SK-N-SH (cell line): ENCODE data around the gene FBLIM1. TPM values are rescaled to one million over a fixed set of nuclear protein-coding genes. Genes with fewer than 3 reads are reported as not detected.

ENCODE experiments used
- CTCF ChIA-PET: fragments of 300-600, 350-600 bp; formaldehyde crosslinking; extraction: SDS; loops from one replicate; lab custom pipeline; 2021; lab: Yijun Ruan, JAX
- POLR2A ChIA-PET: fragments of 350-600 bp; sonication (Branson Sonifier 250); formaldehyde crosslinking; extraction: SDS; loops from one replicate; lab custom pipeline; 2020; ENCODE audit warnings: antibody characterized with exemption, inconsistent platforms; lab: Yijun Ruan, JAX
- DNase-seq: peaks from one replicate; pipeline ENCODE4 v3.0.0; 2012
- H2AFZ ChIP-seq: fragments of 200-600 bp; sonication (generic); 2 replicates; pipeline ENCODE4 v1.8.1; 2016; ENCODE audit warnings: antibody characterized with exemption, mild to moderate bottlenecking, low read depth
- H3F3A ChIP-seq: fragments of 200-600 bp; sonication (generic); replicated peaks from 2 replicates; pipeline ENCODE3; 2016; ENCODE audit warnings: antibody characterized with exemption, mild to moderate bottlenecking; ENCODE audit not compliant: insufficient read depth
- H3K27ac ChIP-seq, 2 experiments: fragments of 200-500 bp in 1 of 2; fragments of 200-600 bp in 1 of 2; sonication (Bioruptor generic) in 1 of 2; sonication (generic), shearing (Covaris generic) in 1 of 2; 2 replicates each; pipeline versions ENCODE4 v1.5.1 to v1.6.1; 2014 to 2016; ENCODE audit warnings: low read depth in 2 of 2, inconsistent platforms in 1 of 2, low read length in 1 of 2, mild to moderate bottlenecking in 1 of 2, mixed read lengths in 1 of 2
- H3K27me3 ChIP-seq: fragments of 200-600 bp; sonication (generic), shearing (Covaris generic); 2 replicates; pipeline ENCODE4 v1.6.1; 2016; ENCODE audit warnings: mixed run types; ENCODE audit not compliant: insufficient read depth
- H3K36me3 ChIP-seq, 2 experiments: fragments of 200-500 bp in 1 of 2; fragments of 200-600 bp in 1 of 2; sonication (Bioruptor generic) in 1 of 2; sonication (generic) in 1 of 2; replicated peaks in 1 of 2; 2 replicates each; pipeline versions ENCODE3 to v1.5.1; 2014 to 2016; ENCODE audit warnings: low read length in 1 of 2, mild to moderate bottlenecking in 1 of 2; ENCODE audit not compliant: insufficient read depth in 2 of 2, control insufficient read depth in 1 of 2
- H3K4me1 ChIP-seq, 2 experiments: fragments of 200-500 bp in 1 of 2; fragments of 200-600 bp in 1 of 2; sonication (Bioruptor generic) in 1 of 2; sonication (generic), shearing (Covaris generic) in 1 of 2; 2 replicates each; pipeline versions ENCODE4 v1.5.1 to v1.6.1; 2014 to 2016; ENCODE audit warnings: low read depth in 1 of 2, low read length in 1 of 2, mixed run types in 1 of 2; ENCODE audit not compliant: insufficient read depth in 2 of 2, control insufficient read depth in 1 of 2
- H3K4me2 ChIP-seq: fragments of 200-600 bp; sonication (generic), shearing (Covaris generic); 2 replicates; pipeline ENCODE4 v1.6.1; 2017; ENCODE audit warnings: mixed run types
- H3K4me3 ChIP-seq, 2 experiments: fragments of 200-500 bp in 1 of 2; fragments of 200-600 bp in 1 of 2; sonication (Bioruptor generic) in 1 of 2; sonication (generic), shearing (Covaris generic) in 1 of 2; 2 replicates each; pipeline versions ENCODE4 v1.5.1 to v1.8.1; 2014 to 2016; ENCODE audit warnings: low read depth in 2 of 2, inconsistent platforms in 1 of 2, low read length in 1 of 2, mild to moderate bottlenecking in 1 of 2, mixed read lengths in 1 of 2, moderate library complexity in 1 of 2
- H3K79me2 ChIP-seq: fragments of 200-600 bp; sonication (generic); 2 replicates; pipeline ENCODE4 v1.8.1; 2017; ENCODE audit warnings: mild to moderate bottlenecking; ENCODE audit not compliant: insufficient read depth
- H3K9ac ChIP-seq: fragments of 200-600 bp; sonication (generic); 2 replicates; pipeline ENCODE4 v1.6.1; 2017; ENCODE audit warnings: mixed run types
- H3K9me2 ChIP-seq: fragments of 200-600 bp; sonication (generic); 2 replicates; pipeline ENCODE4 v1.6.1; 2017; ENCODE audit warnings: mixed run types
- H3K9me3 ChIP-seq: fragments of 200-600 bp; sonication (generic); 2 replicates; pipeline ENCODE4 v1.6.1; 2017; ENCODE audit warnings: mixed run types, mild to moderate bottlenecking, moderate library complexity
- H4K20me1 ChIP-seq: fragments of 200-600 bp; sonication (generic); 2 replicates; pipeline ENCODE4 v1.6.1; 2017; ENCODE audit warnings: mild to moderate bottlenecking, mixed run types; ENCODE audit not compliant: insufficient read depth
- EP300 ChIP-seq, 2 experiments: IDR thresholded peaks; 2 replicates each; pipeline versions ENCODE4 v1.4.0 to v1.6.1; 2012; ENCODE audit warnings: borderline replicate concordance in 1 of 2, low read depth in 1 of 2, low read length in 1 of 2
- EZH2phosphoT487 ChIP-seq: fragments of 200-600 bp; sonication (generic); IDR thresholded peaks from 2 replicates; pipeline ENCODE4 v1.6.1; 2017; ENCODE audit warnings: low read depth, mixed run types, mild to moderate bottlenecking, antibody characterized with exemption, moderate library complexity, borderline replicate concordance
- FOSL2 ChIP-seq: IDR thresholded peaks from 2 replicates; pipeline ENCODE4 v1.4.0; 2012; ENCODE audit warnings: low read depth, mild to moderate bottlenecking, moderate library complexity, borderline replicate concordance
- FOXJ3 ChIP-seq: sonication (generic); formaldehyde crosslinking; IDR thresholded peaks from 2 replicates; pipeline ENCODE4 v1.5.1; 2020; ENCODE audit warnings: mild to moderate bottlenecking, missing genetic modification reagents
- GATA2 ChIP-seq: sonication (generic); formaldehyde crosslinking; IDR thresholded peaks from 2 replicates; pipeline ENCODE4 v1.5.0; 2020; ENCODE audit warnings: mild to moderate bottlenecking, missing genetic modification reagents
- JUND ChIP-seq: IDR thresholded peaks from 2 replicates; pipeline ENCODE4 v1.4.0; 2012
- MXI1 ChIP-seq: IDR thresholded peaks from 2 replicates; pipeline ENCODE4 v1.6.1; 2012; ENCODE audit warnings: mild to moderate bottlenecking, low read depth, low read length, improper control_type of control experiment
- PBX3 ChIP-seq: IDR thresholded peaks from 2 replicates; pipeline ENCODE4; 2012
- POLR2AphosphoS5 ChIP-seq: IDR thresholded peaks from 2 replicates; pipeline ENCODE4 v1.6.1; 2012; ENCODE audit warnings: low read depth, low read length
- RAD21 ChIP-seq: IDR thresholded peaks from 2 replicates; pipeline ENCODE4 v1.6.1; 2012; ENCODE audit warnings: mild to moderate bottlenecking, low read length
- RCOR1 ChIP-seq: fragments of 150-350 bp; IDR thresholded peaks from 2 replicates; pipeline ENCODE4 v1.6.1; 2017; ENCODE audit warnings: antibody characterized with exemption, low read length
- REST ChIP-seq: IDR thresholded peaks from 2 replicates; pipeline ENCODE4 v1.6.1; 2012; ENCODE audit warnings: mild to moderate bottlenecking, low read depth, low read length, moderate library complexity
- RFX5 ChIP-seq: IDR thresholded peaks from 2 replicates; pipeline ENCODE4 v1.6.1; 2012; ENCODE audit warnings: mild to moderate bottlenecking, improper control_type of control experiment, low read length
- SMC3 ChIP-seq: IDR thresholded peaks from 2 replicates; pipeline ENCODE4 v1.6.1; 2012; ENCODE audit warnings: low read depth, low read length, improper control_type of control experiment
- TAF1 ChIP-seq: IDR thresholded peaks from 2 replicates; pipeline ENCODE4 v1.6.1; 2012; ENCODE audit warnings: low read depth, mild to moderate bottlenecking, low read length, moderate library complexity, borderline replicate concordance
- WGBS: methylation state at CpG from one replicate; pipeline ENCODE4 v1.1.6; 2017; ENCODE audit warnings: low lambda C conversion rate; 5-methylcytosine and 5-hydroxymethylcytosine counted together
- polyA plus RNA-seq, 3 experiments: library from polyadenylated mRNA; depleted of rRNA; stranded (reverse); fragments of >200 nt; gene quantifications; 2 replicates each; pipeline ENCODE4 v1.2.3, GENCODE V29; 2012

Gene FBLIM1
- polyA plus RNA-seq, 1 of the 3 experiments (the other 2 are of a cell fraction), result 89.8 TPM

- CTCF ChIA-PET, result interaction anchor here (1.2 kb wide), 1 partner anchor 21 kb away, joined by 3 read pairs; no protein-coding TSS in a partner anchor
- peaks cover 0 to 74% of the 10 kb centered on the region in 2 experiments for H3K36me3 ChIP-seq
Measured at GRCh38 chr1:15727021-15727420, 31.6 kb upstream of the FBLIM1 start.

DNA sequence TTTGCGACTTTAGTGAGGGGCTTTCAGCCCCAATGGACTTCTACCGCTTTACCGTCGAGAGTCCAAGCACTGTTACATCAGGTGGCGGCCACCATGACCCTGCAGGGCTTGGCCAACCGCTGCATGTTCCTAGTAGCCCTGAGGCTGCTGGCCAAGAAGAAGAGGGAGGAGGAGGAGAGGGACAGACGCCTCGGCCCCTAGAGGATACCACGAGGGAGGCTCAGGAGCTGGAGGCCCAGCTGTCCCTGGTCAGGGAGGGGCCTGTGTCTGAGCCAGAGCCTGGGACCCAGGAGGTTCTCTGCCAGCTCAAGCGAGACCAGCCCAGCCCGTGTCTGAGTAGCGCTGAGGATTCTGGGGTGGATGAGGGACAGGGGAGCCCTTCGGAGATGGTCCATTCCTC lies 31.2 kb upstream of the FBLIM1 start:
- H3K4me3 ChIP-seq, result no peak overlapping the region
- no peaks in the 10 kb centered on the region for H3K27me3 ChIP-seq
- CTCF ChIA-PET, result interaction anchor here (1.2 kb wide), 1 partner anchor 21 kb away, joined by 3 read pairs; no protein-coding TSS in a partner anchor
- no peak overlapping the region for H3K9ac ChIP-seq
- POLR2A ChIA-PET, result interaction anchor here (1.2 kb wide), 1 partner anchor 11 kb away, joined by 3 read pairs; no protein-coding TSS in a partner anchor
- no peak overlapping the region for H2AFZ ChIP-seq
- H3K9me3 ChIP-seq, result no peaks in the 10 kb centered on the region
- H3K36me3 ChIP-seq, result peaks cover 0 to 76% of the 10 kb centered on the region in 2 experiments
- no peak overlapping the region for H3K4me2 ChIP-seq
- H3F3A ChIP-seq, result no peaks in the 10 kb centered on the region
- no peaks in the 10 kb centered on the region for H3K4me1 ChIP-seq
- H3K27ac ChIP-seq, result no peak overlapping the region
- no peaks in the 10 kb centered on the region for H3K79me2 ChIP-seq
- no peaks in the 10 kb centered on the region for H3K9me2 ChIP-seq
- 95% methylated on average over 7 of the region's 13 CpGs for WGBS
- no peak for DNase-seq
- no peaks in the 10 kb centered on the region for H4K20me1 ChIP-seq
- TF ChIP-seq RAD21, result no peak
- no peak for TF ChIP-seq SMC3
- no peak for TF ChIP-seq FOSL2
- no peak for TF ChIP-seq RCOR1
- TF ChIP-seq MXI1, result no peak
- no peak for TF ChIP-seq POLR2AphosphoS5
- no peak for TF ChIP-seq RFX5
- no peak for TF ChIP-seq JUND
- TF ChIP-seq FOXJ3 (CRISPR knock-in tag), result no peak
- no peak for TF ChIP-seq TAF1
- TF ChIP-seq EZH2phosphoT487, result no peak
- no peak for TF ChIP-seq PBX3
- TF ChIP-seq EP300 (IDR thresholded peaks at IDR 0.05; ENCODE audit: borderline replicate concordance in 1 of 2, low read depth in 1 of 2, low read length in 1 of 2), result no peak
- TF ChIP-seq REST, result no peak

More at GRCh38 chr1:15727021-15727420, 31.6 kb upstream of the FBLIM1 start:
- H3K4me1 ChIP-seq, result no peaks in the 10 kb centered on the region
- TF ChIP-seq GATA2 (CRISPR knock-in tag) (no peak), REST (peak; percentile 67)
- H3K27ac ChIP-seq, result no peak overlapping the region
- no peaks in the 10 kb centered on the region for H3K27me3 ChIP-seq
- no peaks in the 10 kb centered on the region for H3K9me3 ChIP-seq
- no peaks in the 10 kb centered on the region for H3F3A ChIP-seq
- POLR2A ChIA-PET, result interaction anchor here (1.2 kb wide), 1 partner anchor 11 kb away, joined by 3 read pairs; no protein-coding TSS in a partner anchor
- H3K4me3 ChIP-seq, result no peak overlapping the region
- no peaks in the 10 kb centered on the region for H4K20me1 ChIP-seq
- H3K9ac ChIP-seq, result no peak overlapping the region
- DNase-seq, result no peak
- H3K9me2 ChIP-seq, result no peaks in the 10 kb centered on the region
- no peak overlapping the region for H2AFZ ChIP-seq
- H3K79me2 ChIP-seq, result no peaks in the 10 kb centered on the region
- no peak overlapping the region for H3K4me2 ChIP-seq
- 94% methylated on average over 13 of the region's 21 CpGs for WGBS
